CD14-positive monocyte (primary cell): ENCODE measurements around the gene LGR5. TPM values are rescaled to one million over a fixed set of nuclear protein-coding genes. Genes with fewer than 3 reads are reported as not detected.

ENCODE experiments used
- DNase-seq, 3 donors: peaks; one replicate each; pipeline ENCODE4 v3.0.0-alpha.2; 2011 to 2022
- H2AFZ ChIP-seq: 2 replicates; pipeline ENCODE4 v1.6.0; 2012; ENCODE audit warnings: mild to moderate bottlenecking, low read depth, low read length, inconsistent platforms; ENCODE audit not compliant: insufficient read depth, poor library complexity, severe bottlenecking
- H3K27ac ChIP-seq, 2 donors: 1 replicate in 1 of 2; 2 replicates in 1 of 2; pipeline ENCODE4 v1.5.1; 2012 to 2013; ENCODE audit warnings: low read length in 2 of 2, control low read depth in 1 of 2, inconsistent platforms in 1 of 2, low read depth in 1 of 2, mild to moderate bottlenecking in 1 of 2
- H3K27me3 ChIP-seq, 2 donors: one replicate each; pipeline versions ENCODE4 v1.6.0 to v1.6.1; 2011 to 2013; ENCODE audit warnings: low read length in 2 of 2; ENCODE audit not compliant: control insufficient read depth in 2 of 2, insufficient read depth in 2 of 2
- H3K36me3 ChIP-seq, 2 donors: replicated peaks in 1 of 2; 1 replicate in 1 of 2; 2 replicates in 1 of 2; pipeline versions ENCODE4 v1.5.1 to v1.6.1; 2012 to 2013; ENCODE audit warnings: low read length in 2 of 2, control low read depth in 1 of 2, inconsistent platforms in 1 of 2, mild to moderate bottlenecking in 1 of 2; ENCODE audit not compliant: insufficient read depth in 2 of 2, control insufficient read depth in 1 of 2
- H3K4me1 ChIP-seq, 2 donors: 1 replicate in 1 of 2; 2 replicates in 1 of 2; pipeline versions ENCODE4 v1.5.1 to v1.6.1; 2012 to 2013; ENCODE audit warnings: low read length in 2 of 2, control low read depth in 1 of 2, inconsistent platforms in 1 of 2, mild to moderate bottlenecking in 1 of 2, moderate library complexity in 1 of 2; ENCODE audit not compliant: insufficient read depth in 2 of 2, control insufficient read depth in 1 of 2
- H3K4me2 ChIP-seq: replicated peaks from 2 replicates; pipeline ENCODE3; 2012; ENCODE audit warnings: low read length, moderate library complexity, mild to moderate bottlenecking; ENCODE audit not compliant: poor library complexity, severe bottlenecking; ENCODE audit errors: extremely low read depth
- H3K4me3 ChIP-seq, 3 experiments: fragments of 200-600 bp in 1 of 3; sonication (generic) in 1 of 3; replicated peaks in 1 of 3; 1 replicate in 2 of 3; 2 replicates in 1 of 3; pipeline ENCODE4 v1.5.1; 2011 to 2013; ENCODE audit warnings: low read length in 3 of 3, mild to moderate bottlenecking in 3 of 3, control low read depth in 2 of 3, low read depth in 2 of 3, inconsistent platforms in 1 of 3, moderate library complexity in 1 of 3
- H3K79me2 ChIP-seq: 2 replicates; pipeline ENCODE4 v1.6.0; 2012; ENCODE audit warnings: mild to moderate bottlenecking, control low read depth, inconsistent platforms, low read length, moderate library complexity; ENCODE audit not compliant: insufficient read depth
- H3K9ac ChIP-seq: 2 replicates; pipeline ENCODE4 v1.6.0; 2017; ENCODE audit warnings: low read length, mild to moderate bottlenecking; ENCODE audit not compliant: insufficient read depth, poor library complexity, severe bottlenecking
- H3K9me3 ChIP-seq, 2 donors: replicated peaks in 1 of 2; 1 replicate in 1 of 2; 2 replicates in 1 of 2; pipeline versions ENCODE4 v1.5.1 to v1.6.1; 2012 to 2013; ENCODE audit warnings: low read length in 2 of 2, control low read depth in 1 of 2; ENCODE audit not compliant: control insufficient read depth in 1 of 2, insufficient read depth in 1 of 2
- H4K20me1 ChIP-seq: 2 replicates; pipeline ENCODE4 v1.6.0; 2012; ENCODE audit warnings: mild to moderate bottlenecking, low read length, control low read depth, moderate library complexity; ENCODE audit not compliant: insufficient read depth
- H3K27ac Mint-ChIP-seq, 7 donors: one replicate each; pipeline ENCODE4 v1.8.0; 2020; ENCODE audit warnings: mild to moderate bottlenecking in 7 of 7, mixed read lengths in 7 of 7, moderate library complexity in 6 of 7, inconsistent platforms in 2 of 7
- H3K27me3 Mint-ChIP-seq, 3 donors: one replicate each; pipeline ENCODE4 v1.8.0; 2021 to 2022; ENCODE audit warnings: low read depth in 3 of 3, mild to moderate bottlenecking in 3 of 3, mixed read lengths in 3 of 3, moderate library complexity in 3 of 3, inconsistent platforms in 1 of 3
- H3K36me3 Mint-ChIP-seq, 2 donors: one replicate each; pipeline ENCODE4 v1.8.0; 2020; ENCODE audit warnings: mixed read lengths in 2 of 2, inconsistent platforms in 1 of 2, mild to moderate bottlenecking in 1 of 2
- H3K4me1 Mint-ChIP-seq: one replicate; pipeline ENCODE4 v1.8.0; 2020; ENCODE audit warnings: mild to moderate bottlenecking, mixed read lengths
- H3K4me3 Mint-ChIP-seq, 2 donors: one replicate each; pipeline ENCODE4 v1.8.0; 2020; ENCODE audit warnings: mild to moderate bottlenecking in 2 of 2, mixed read lengths in 2 of 2, moderate library complexity in 1 of 2
- H3K9me3 Mint-ChIP-seq, 7 donors: one replicate each; pipeline ENCODE4 v1.8.0; 2020 to 2022; ENCODE audit warnings: mixed read lengths in 7 of 7, mild to moderate bottlenecking in 6 of 7, moderate library complexity in 6 of 7, inconsistent platforms in 2 of 7
- CTCF ChIP-seq: fragments of 200-600 bp; IDR thresholded peaks from one replicate; pipeline ENCODE4 v1.8.0; 2022; ENCODE audit warnings: antibody characterized with exemption, mild to moderate bottlenecking
- WGBS: methylation state at CpG from one replicate; pipeline ENCODE4 v1.1.5; 2013; ENCODE audit warnings: missing lambda C conversion rate; ENCODE audit not compliant: insufficient coverage; 5-methylcytosine and 5-hydroxymethylcytosine counted together
- intact Hi-C, 2 donors: fragments of 100-400 bp; cut with micrococcal nuclease; formaldehyde crosslinking; loops; one replicate each; pipeline versions ENCODE4 v1.15.0 to v1.15.1; 2023
- polyA plus RNA-seq, 3 donors: library from polyadenylated mRNA; depleted of rRNA in 1 of 3; unstranded in 2 of 3; stranded (reverse) in 1 of 3; fragments of 300-500 nt in 2 of 3; fragments of >200 nt in 1 of 3; fragmentation: Illumina TruSeq in 2 of 3; gene quantifications; 1 replicate in 2 of 3; 2 replicates in 1 of 3; pipeline ENCODE4 v1.2.3, GENCODE V29; 2012 to 2021

The LGR5 gene
- polyA plus RNA-seq, 3 donors = not detected

- H3K79me2 ChIP-seq = no peaks in the 10 kb centered on the region
- no peak for TF ChIP-seq CTCF
- H3K4me1 Mint-ChIP-seq = peaks cover 16% of the 10 kb centered on the region
- H3K27ac ChIP-seq = no peak overlapping the region
- WGBS = 0% methylated on average over 6 of the region's 17 CpGs
- H3K4me3 ChIP-seq = peak overlapping the region in 1 of 3 experiments; percentile 39
- H3K4me2 ChIP-seq = peak overlapping the region; percentile 44
- no peaks in the 10 kb centered on the region for H3K36me3 ChIP-seq
- H3K27me3 Mint-ChIP-seq = peaks cover 39 to 60% (median 51%) of the 10 kb centered on the region in 3 donors
- H3K9me3 ChIP-seq = peaks cover 9 to 54% of the 10 kb centered on the region in 2 donors
- peaks cover 40 to 57% of the 10 kb centered on the region in 2 donors for H3K27me3 ChIP-seq
- H4K20me1 ChIP-seq = no peaks in the 10 kb centered on the region
- peaks cover 6 to 16% of the 10 kb centered on the region in 2 donors for H3K4me1 ChIP-seq
- H3K27ac Mint-ChIP-seq = no peak overlapping the region
- H3K9ac ChIP-seq = no peak overlapping the region
- H2AFZ ChIP-seq = no peak overlapping the region
- no peak for DNase-seq
- no peaks in the 10 kb centered on the region for H3K36me3 Mint-ChIP-seq
- H3K4me3 Mint-ChIP-seq = peak overlapping the region in 1 of 2 donors; percentile 72
- peaks cover 15 to 37% (median 30%) of the 10 kb centered on the region in 7 donors for H3K9me3 Mint-ChIP-seq
- intact Hi-C loops = no loop called here
Measured at GRCh38 chr12:71439362-71439612, 311 bp upstream of the LGR5 start.

GRCh38 chr12:71440345-71440762 lies 756 bp downstream of the LGR5 start:
- intact Hi-C loops = no loop called here
- Histone ChIP-seq H3K36me3 (no peaks in the 10 kb centered on the region), H3K4me2 (peak overlapping the region; percentile 44), H3K9me3 (peaks cover 9 to 54% of the 10 kb centered on the region in 2 donors), H3K27me3 (peaks cover 40 to 57% of the 10 kb centered on the region in 2 donors), H3K9ac (no peak overlapping the region), H4K20me1 (no peaks in the 10 kb centered on the region), H3K79me2 (no peaks in the 10 kb centered on the region), H2AFZ (no peak overlapping the region), H3K4me1 (peaks cover 6 to 16% of the 10 kb centered on the region in 2 donors), H3K27ac (no peak overlapping the region), H3K4me3 (peak overlapping the region in 1 of 3 experiments; percentile 39)
- 0% methylated on average over 25 of the region's 27 CpGs for WGBS
- Mint-ChIP-seq H3K4me1 (peaks cover 16% of the 10 kb centered on the region), H3K4me3 (peak overlapping the region; percentile 47 to 72), H3K27me3 (peaks cover 39 to 60% (median 51%) of the 10 kb centered on the region in 3 donors), H3K27ac (no peak overlapping the region), H3K9me3 (peaks cover 12 to 28% (median 25%) of the 10 kb centered on the region in 7 donors), H3K36me3 (no peaks in the 10 kb centered on the region)
- no peak for TF ChIP-seq CTCF
- no peak for DNase-seq
